Stimulated activated CD8-positive, alpha-beta memory T cell treated with anti-CD3 and anti-CD28 coated beads, Interleukin-7, amount 100 ng/mL, for 24 hours (primary cell): ENCODE measurements around the gene LCTL.
"Not testable (repeated sequence)": the region's sequence is repeated elsewhere in the genome, so short reads cannot be mapped to it uniquely, and the experiment has no call there.

Source experiments
- DNase-seq: peaks from one replicate; pipeline ENCODE4 v3.0.0-alpha.2; 2020; ENCODE audit warnings: low read depth

The LCTL gene

GRCh38 chr15:66500346-66500745 lies 65.5 kb downstream of the LCTL start:
- not testable (repeated sequence) for DNase-seq

GRCh38 chr15:66498501-66499386 lies 67.1 kb downstream of the LCTL start:
- DNase-seq: no peak
